Activated gamma-delta T cell treated with Interleukin-2 at 50 U/mL for 16 hours (primary cell): ENCODE data around the gene TENM4.
"Not testable (repeated sequence)": the region's sequence is repeated elsewhere in the genome, so short reads cannot be mapped to it uniquely, and the experiment has no call there.

Source experiments
- DNase-seq: peaks from one replicate; pipeline ENCODE4 v3.0.0-alpha.2; 2020

Gene TENM4

DNA sequence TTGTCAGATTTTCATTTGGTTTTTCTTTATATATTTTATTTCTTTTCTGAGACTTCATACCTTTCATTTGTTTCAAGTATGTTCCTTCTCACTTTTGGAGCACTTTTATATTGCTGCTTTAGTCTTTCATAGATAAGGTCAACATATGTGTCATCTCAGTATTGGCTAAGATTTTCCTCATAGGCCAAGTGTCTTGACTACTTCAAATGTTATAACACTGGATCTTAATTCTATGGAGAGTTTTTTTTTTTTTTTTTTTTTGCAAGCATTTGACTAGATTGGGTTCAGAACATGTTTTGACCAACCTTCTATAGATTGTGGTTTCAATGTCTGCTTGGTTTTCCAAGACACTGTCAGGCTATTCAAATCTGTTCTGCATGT is 797.2 kb downstream of the TENM4 start:
- DNase-seq: no peak

DNA sequence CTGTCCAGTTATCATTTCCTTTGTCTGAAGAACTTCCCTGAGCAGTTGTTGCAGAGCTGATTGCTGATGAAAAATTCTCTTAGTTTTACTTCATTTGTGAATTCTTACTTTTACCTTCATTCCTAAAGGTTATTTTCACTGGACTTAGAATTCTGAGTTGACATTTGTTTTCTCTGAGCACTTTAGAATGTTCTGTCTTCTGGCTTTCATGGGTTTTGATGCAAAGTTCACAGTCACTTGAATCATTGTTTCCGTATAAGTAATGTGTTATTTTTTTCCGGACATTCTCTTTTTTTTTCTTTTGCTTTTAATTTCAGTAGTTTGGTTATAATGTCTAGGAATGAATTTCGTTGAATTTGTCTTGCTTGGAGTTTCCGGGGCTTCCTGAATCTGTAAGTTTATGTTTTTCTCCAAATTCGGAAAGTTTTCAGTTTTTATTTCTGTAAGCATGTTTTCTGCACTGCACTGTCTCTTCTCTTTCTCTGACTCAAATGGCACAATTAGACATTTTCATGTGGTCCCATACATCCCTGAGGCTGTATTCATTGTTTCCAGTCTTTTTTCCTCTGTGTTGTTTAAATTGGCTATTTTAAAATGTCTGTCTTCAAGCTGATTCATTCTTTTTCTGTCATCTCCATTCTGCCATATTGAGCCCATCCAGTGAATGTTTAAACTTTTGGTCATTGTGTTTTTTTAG is 797.7 kb downstream of the TENM4 start:
- DNase-seq: no peak

DNA sequence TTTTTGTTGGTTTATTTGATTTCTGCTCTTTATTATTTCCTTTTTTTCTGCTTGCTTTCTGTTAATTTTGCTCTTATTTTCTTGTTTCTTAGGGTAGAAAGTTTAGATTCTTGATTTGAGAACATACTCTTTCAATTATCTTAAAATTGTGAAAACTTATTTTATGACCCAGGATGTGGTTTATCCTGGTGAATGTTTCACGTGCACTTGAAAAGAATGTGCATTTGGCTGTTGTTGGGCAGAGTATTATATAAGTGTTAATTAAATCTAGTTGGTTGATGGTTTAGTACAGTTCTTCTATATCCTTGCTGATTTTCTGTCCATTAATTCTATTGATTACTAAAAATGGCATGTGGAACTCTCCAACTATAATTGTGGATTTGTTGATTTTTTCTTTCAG is 799.3 kb downstream of the TENM4 start:
- no peak for DNase-seq

DNA sequence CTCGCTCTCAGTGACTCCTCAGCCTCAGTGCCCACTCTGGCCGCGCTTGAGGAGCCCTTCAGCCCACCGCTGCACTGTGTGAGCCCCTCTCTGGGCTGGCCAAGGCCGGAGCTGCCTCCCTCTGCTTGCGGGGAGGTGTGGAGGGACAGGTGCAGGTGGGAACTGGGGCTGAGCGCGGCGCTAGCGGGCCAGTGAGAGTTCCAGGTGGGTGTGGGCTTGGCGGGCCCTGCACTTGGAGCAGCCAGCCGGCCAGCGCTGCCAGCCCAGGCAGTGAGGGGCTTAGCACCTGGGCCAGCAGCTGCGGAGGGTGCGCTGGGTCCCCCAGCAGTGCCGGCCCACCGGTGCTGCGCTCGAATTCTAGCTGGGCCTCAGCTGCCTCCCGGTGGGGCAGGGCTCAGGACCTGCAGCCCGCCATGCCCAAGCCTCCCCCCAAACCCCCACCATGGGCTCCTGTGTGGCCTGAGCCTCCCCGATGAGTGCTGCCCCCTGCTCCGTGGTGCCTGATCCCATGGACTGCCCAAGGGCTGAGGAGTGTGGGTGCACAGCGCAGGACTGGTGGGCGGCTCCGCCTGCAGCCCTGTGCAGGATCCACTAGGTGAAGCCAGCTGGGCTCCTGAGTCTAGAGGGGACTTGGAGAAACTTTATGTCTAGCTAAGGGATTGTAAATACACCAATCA is 802.0 kb downstream of the TENM4 start:
- no peak for DNase-seq

DNA sequence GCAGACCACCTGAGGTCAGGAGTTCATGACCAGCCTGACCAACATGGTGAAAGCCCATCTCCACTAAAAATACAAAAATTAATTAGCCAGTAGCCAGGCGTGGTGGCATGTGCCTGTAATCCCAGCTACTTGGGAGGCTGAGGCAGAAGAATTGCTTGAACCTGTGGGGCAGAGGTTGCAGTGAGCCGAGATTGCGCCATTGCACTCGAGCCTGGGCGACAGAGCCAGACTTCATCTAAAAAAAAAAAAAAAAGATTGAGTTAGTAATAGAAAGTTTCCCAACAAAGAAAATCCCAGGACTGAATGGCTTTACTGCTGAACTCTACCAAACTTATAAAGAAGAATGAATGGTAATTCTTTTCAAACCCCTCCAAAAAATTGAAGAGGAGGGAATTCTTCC is 803.3 kb downstream of the TENM4 start:
- DNase-seq: not testable (repeated sequence)

DNA sequence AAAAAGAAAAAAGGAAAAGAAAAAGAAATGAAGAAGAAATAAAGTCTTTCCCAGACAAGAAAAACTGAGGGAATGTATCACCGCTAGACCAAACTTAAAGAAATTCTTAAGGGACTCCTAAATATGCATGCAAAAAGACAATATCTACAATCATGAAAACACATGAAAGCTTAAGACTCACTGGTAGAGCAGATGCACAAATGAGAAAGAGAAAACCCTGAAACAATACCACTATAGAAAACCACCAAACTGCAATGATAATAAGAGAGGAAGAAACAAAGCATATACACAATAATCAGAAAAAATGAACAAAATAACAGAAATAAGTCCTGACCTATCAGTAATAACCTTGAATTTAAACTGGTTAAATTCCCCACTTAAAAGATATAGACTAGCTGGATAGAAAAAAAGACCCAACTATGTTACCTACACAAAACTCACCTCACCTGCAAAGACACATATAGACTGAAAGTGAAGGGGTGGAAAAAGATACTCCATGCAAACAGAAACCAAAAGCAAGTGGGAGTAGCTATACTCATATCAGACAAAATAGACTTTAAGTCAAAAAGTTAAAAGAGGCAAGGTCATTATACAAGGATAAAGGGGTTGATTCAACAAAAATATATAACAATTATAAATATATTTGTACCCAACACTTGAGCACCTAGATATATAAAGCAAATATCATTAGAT is 804.9 kb downstream of the TENM4 start:
- DNase-seq: no peak

DNA sequence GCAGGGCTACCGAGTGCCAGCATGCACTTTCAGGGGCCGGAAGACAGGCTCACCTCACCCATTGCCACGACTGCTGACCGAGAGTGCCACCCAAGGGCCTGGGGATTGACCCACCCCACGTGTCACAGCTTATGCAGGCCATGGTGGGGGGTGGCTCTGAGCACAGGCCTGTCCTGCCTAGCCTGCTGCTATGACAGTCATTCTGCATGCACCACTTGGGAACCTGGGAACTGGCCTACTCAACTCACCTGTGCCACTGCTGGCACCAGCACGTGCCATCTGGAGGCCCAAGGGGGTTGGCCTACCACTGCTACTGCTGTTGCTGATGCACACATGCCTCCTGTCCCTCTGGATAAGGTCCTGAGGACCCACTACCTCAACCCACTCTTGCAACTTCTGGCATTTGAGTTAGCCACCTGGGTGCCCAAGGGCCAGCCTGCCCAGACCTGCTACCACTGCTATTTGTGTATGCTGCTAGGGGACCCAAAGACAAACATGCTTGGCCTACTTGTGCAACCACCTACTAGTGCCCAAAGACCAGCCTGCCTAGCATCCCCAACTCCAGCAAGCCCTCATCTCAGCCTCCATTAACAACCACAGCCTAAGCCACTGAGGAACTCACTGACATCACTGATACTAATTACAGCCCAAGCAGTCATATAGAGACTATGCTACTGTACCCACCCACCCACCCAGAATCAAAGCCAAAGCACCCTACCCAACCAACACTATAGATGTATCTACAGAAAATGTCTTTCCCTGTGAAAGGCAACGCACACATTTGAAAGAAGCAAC is 807.1 kb downstream of the TENM4 start:
- DNase-seq: no peak

DNA sequence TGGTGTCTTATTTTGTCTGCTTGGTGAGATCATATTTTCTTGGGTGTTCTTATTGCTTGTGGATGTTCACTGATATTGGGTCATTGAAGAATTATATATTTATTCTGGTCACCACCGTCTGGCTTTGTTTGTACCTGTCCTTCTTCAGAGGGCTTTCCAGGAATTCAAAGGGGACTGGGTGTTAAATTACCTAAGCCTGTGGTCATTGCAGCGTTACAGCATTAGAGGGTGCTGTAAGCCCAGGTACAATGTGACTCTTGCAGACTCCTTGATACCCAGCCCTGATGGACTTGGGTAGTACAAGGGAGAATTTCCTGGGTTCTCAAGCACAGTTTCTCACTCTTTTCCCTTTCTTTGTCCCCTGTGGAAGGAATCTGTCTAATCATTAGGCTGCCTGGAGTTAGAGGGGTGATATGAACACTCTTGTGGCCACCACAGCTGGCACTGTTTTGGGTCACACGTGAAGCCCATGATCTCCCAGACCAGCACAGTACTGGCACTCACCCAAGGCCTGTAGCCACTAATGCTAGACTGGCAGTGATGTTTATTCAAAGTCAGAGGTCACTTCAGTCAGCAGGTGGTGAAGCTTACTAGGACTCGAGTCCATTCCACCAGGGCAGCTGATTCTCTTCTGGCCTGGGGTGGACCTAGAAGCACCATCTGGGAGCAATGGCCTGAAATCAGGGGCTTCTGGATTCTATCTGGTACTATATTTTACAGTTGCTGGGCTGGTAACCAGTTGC is 810.1 kb downstream of the TENM4 start:
- no peak for DNase-seq

DNA sequence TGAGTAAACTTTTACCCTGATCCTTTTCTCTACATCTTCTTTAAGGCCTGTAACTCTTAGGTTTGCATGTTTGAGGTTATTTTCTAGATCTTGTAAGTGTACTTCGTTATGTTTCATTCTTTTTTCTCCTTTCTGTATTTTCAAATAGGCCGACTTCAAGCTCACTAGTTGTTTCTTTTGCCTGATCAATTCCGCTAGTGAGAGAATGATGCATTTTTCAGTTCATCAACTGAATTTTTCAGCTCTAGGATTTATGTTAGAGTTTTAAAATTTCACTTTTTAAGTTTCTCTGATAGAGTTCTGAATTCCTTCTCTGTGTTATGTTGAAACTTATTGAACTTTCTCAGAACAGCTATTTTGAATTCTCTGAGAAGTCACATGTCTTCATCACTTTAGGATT is 810.7 kb downstream of the TENM4 start:
- no peak for DNase-seq

DNA sequence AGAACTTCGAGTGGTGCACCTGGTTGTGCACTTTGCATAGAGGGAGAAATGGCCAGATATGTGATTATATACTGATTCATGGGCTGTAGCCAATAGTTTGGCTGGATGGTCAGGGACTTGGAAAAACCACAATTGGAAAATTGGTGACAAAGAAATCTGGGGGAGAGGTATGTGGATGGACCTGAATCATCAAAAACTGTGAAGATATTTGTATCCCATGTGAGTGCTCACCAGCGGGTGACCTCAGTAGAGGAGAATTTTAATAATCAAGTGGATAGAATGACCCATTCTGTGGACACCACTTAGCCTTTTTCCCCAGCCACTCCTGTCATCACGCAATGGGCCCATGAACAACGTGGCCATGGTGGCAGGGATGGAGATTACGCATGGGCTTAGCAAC is 818.2 kb downstream of the TENM4 start:
- DNase-seq: no peak

DNA sequence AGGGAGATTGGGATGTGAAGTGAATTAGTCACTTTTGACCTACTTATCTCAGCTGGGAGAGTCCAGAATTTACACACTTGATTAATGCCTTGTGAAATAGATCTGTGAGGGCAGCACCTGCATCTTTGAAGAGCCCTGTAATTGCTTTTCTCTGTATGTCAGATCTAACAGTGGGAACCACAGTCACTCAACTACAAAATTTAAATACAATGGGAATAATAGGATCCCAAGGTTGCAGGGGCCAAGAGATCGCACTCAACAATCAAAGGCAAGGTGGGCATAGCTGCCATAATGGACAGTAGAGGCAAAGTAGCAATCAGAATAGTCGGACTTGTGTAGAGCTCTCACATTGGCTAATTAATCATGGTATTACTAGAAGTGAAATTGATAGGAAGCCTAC is 820.7 kb downstream of the TENM4 start:
- DNase-seq: no peak

DNA sequence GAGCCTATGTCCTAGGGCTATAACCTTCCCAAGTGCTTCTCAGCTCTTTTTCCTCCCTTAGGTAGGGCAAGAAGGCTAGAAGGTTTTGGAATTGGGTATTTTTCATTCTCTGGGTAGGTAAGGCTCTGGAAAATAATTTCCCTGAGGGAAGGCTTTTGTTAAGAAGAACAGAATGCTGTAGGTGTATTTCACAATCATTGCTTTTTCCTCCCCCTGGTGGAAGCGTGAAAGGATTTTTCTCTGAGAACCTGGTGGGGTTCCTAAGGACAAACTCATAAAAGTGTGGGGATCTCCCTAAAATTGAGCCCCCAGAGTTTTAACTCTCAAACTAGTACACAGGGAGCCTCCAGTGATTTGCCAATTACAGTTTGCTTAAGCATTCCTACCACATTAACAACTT is 825.1 kb downstream of the TENM4 start:
- no peak for DNase-seq

DNA sequence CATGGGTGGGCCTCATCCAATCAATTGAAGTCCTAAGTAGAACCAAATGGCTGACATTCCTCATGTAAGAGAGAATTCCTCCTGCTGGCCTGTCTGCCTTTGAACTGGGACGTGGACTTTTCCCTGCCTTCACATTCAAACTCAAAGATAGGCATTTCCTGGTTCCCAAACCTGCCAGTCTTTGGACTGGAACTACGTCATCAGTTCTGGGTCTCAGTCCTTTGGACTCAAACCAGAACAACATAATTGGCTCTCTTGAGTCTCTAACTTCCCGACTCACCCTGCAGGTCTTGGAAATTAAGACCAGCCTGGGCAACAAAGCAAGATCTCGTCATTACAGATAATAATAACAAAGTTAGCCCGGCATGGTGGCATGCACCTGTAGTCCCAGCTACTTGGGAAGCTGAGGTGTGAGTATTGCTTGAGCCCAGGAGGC is 827.4 kb downstream of the TENM4 start:
- no peak for DNase-seq

DNA sequence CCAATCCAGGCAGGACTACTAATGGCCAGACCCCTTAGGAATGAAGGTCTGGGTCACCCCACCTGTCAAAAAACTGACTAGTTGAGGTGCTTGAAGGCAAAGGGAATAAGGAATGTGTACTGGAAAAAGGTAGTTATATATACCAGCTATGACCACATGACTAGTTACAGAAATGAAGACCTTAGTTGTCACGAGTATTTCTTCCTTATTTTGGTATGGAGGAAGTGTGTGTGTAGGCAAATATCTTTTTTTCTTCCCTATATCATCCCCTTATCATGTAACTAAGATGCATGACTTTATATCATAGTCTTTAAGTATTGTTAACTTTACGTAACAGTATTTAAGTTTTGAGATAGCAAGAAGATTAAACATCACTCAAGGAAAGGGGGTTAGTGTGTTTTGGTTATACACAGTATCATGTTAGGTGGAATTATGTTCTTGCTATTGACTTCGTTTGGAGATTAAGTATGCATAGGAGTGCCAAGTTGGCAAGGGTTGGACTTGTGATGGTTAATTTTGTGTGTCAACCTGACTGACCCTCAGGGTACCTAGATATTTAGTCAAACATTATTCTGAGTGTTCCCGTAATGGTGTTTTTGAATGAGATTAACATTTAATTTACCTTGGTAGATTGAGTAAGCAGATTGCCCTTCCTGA is 828.0 kb downstream of the TENM4 start:
- DNase-seq: no peak

DNA sequence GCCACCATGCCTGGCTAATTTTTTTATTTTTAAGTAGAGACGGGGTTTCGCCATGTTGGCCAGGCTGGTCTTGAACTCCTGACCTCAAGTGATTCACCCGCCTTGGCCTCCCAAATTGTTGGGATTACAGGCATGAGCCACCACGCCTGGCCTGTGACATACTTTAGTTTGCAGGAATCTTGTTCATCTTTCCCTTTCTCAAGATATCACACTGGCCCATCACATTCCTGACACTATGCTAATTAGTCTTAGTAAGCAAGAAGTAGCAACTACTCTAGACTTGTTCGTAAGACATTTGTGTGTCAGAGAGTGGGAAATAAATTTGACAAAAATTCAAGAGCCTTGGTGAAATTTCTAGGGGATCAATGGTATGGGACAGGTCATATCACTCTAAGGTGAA is 831.5 kb downstream of the TENM4 start:
- not testable (repeated sequence) for DNase-seq

DNA sequence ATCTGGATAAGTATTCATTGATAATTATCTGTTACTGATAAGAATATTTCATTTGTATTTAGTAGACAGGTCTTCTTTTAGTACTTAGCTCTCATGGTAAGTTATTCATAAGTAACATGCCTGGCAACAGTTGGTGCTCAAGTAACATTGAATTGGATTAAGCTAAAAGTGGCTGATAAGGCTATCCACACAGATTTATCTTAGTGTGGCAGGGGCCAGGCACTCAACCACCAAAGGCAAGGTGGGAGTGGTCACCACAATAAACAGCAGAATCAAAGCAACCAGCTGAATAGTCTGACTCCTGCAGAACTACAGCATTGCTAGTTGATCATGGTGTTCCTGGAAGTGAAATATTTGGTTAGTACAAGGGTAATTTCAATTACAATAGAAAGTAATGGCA is 833.1 kb downstream of the TENM4 start:
- no peak for DNase-seq

DNA sequence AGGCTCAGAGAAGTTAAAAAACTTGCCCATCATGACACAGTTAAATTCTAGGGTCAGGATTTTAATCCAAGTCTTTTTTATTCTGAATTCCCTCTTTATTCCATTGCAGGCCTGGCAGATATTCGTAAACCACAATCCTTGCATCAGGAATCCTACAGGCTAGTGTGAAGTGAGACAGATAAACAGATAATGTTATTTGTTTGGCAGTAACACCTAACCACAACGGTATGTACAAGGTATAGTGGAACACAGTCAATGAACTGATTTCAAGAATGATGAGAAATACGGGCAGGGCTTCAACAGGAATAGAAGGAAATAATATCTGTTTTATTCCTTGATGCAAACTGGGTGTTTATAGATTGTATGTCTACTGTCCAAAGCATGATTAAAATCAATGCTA is 834.2 kb downstream of the TENM4 start:
- no peak for DNase-seq

DNA sequence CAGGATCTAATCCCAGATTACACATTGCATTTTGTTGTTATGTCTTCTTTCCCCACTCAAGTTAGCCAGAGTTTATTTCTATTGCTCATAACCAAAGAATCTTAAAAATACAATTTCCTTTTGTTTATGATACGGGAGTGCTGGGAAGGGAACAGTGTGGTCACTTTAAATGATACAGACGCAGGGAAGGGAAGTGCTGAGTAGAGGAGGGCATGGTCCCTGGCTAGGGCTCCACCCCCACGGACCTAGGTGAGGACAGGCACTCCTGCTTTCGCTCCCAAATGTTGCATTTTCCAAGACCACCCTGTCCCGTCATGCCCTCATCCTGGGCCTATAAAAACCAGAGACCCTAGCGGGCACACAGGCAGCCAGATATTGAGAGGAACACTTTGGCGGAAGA is 835.5 kb downstream of the TENM4 start:
- no peak for DNase-seq

DNA sequence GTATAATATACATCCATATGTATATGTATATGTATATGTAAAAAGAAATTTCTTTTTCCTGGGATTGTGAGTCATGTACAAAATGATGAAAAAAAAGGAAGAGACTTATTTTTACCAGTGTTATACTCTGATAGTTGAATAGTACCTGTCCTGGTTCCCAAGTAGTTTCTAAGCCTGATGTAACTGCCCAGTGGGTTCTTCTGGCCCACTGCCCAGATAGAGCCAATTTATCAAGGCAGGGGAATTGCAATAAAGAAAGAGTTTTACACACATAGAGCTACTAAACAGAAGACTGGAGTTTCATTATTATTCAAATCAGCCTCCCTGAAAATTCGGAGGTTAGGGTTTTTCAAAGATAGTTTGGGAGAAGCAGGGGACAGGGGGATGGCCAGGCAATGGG is 837.0 kb downstream of the TENM4 start:
- DNase-seq: no peak
